ENCODE results near the gene RNF111. TPM values are rescaled to one million over a fixed set of nuclear protein-coding genes. Genes with fewer than 3 reads are reported as not detected.

Gene RNF111
- total RNA-seq, 1 donor, result 21.4 TPM

- Histone ChIP-seq H3K27me3 (ENCODE audit: insufficient read depth, low read length) (peaks cover 5% of the 10 kb centered on the region), H3K79me2 (ENCODE audit: insufficient read depth, low read length) (peaks cover 29% of the 10 kb centered on the region), H3K4me3 (ENCODE audit: insufficient read depth, low read length) (no peak overlapping the region), H4K20me1 (ENCODE audit: insufficient read depth, low read length) (peaks cover 20% of the 10 kb centered on the region), H3K9me3 (ENCODE audit: low read depth, low read length) (no peaks in the 10 kb centered on the region), H2AFZ (ENCODE audit: low read length) (no peak overlapping the region), H3K4me1 (ENCODE audit: insufficient read depth, low read length) (peaks cover 14% of the 10 kb centered on the region), H3K36me3 (ENCODE audit: insufficient read depth, low read length) (no peaks in the 10 kb centered on the region), H3K4me2 (ENCODE audit: insufficient read depth, low read length) (no peak overlapping the region), H3K27ac (ENCODE audit: low read depth, low read length) (no peak overlapping the region)
- peak; percentile 11 for DNase-seq (ENCODE audit: insufficient read length, low spot score, missing footprints)
- TF ChIP-seq CTCF (IDR thresholded peaks at IDR 0.05; ENCODE audit: extremely low read depth, low read depth, low read length), result no peak
Measured at GRCh38 chr15:58985443-58985842, 2.0 kb upstream of the RNF111 start.

GRCh38 chr15:58987036-58987435, 427 bp upstream of the RNF111 start:
- no peaks in the 10 kb centered on the region for H3K9me3 ChIP-seq (ENCODE audit: low read depth, low read length)
- no peak for TF ChIP-seq CTCF (IDR thresholded peaks at IDR 0.05; ENCODE audit: extremely low read depth, low read depth, low read length)
- H3K27me3 ChIP-seq (ENCODE audit: insufficient read depth, low read length), result peaks cover 5% of the 10 kb centered on the region
- DNase-seq (ENCODE audit: insufficient read length, low spot score, missing footprints), result no peak
- H3K4me1 ChIP-seq (ENCODE audit: insufficient read depth, low read length), result peaks cover 11% of the 10 kb centered on the region
- H3K4me3 ChIP-seq (ENCODE audit: insufficient read depth, low read length), result peak overlapping the region; percentile 100
- peaks cover 30% of the 10 kb centered on the region for H4K20me1 ChIP-seq (ENCODE audit: insufficient read depth, low read length)
- H2AFZ ChIP-seq (ENCODE audit: low read length), result peak overlapping the region; percentile 94
- peaks cover 45% of the 10 kb centered on the region for H3K79me2 ChIP-seq (ENCODE audit: insufficient read depth, low read length)
- H3K4me2 ChIP-seq (ENCODE audit: insufficient read depth, low read length), result peak overlapping the region; percentile 91
- peak overlapping the region; percentile 75 for H3K27ac ChIP-seq (ENCODE audit: low read depth, low read length)
- peaks cover 13% of the 10 kb centered on the region for H3K36me3 ChIP-seq (ENCODE audit: insufficient read depth, low read length)

- peak; percentile 75 for DNase-seq (ENCODE audit: insufficient read length, low spot score, missing footprints)
- Histone ChIP-seq H3K79me2 (ENCODE audit: insufficient read depth, low read length) (peaks cover 56% of the 10 kb centered on the region), H3K27me3 (ENCODE audit: insufficient read depth, low read length) (peaks cover 5% of the 10 kb centered on the region), H3K9me3 (ENCODE audit: low read depth, low read length) (no peaks in the 10 kb centered on the region), H2AFZ (ENCODE audit: low read length) (peak overlapping the region; percentile 100), H3K4me2 (ENCODE audit: insufficient read depth, low read length) (peak overlapping the region; percentile 91), H4K20me1 (ENCODE audit: insufficient read depth, low read length) (peaks cover 30% of the 10 kb centered on the region), H3K4me3 (ENCODE audit: insufficient read depth, low read length) (peak overlapping the region; percentile 100), H3K4me1 (ENCODE audit: insufficient read depth, low read length) (peaks cover 11% of the 10 kb centered on the region), H3K27ac (ENCODE audit: low read depth, low read length) (peak overlapping the region; percentile 75), H3K36me3 (ENCODE audit: insufficient read depth, low read length) (peaks cover 18% of the 10 kb centered on the region)
- TF ChIP-seq CTCF (IDR thresholded peaks at IDR 0.05; ENCODE audit: extremely low read depth, low read depth, low read length), result no peak
Measured at GRCh38 chr15:58988006-58988785, 733 bp downstream of the RNF111 start.

- DNase-seq (ENCODE audit: insufficient read length, low spot score, missing footprints), result no peak
- peaks cover 40% of the 10 kb centered on the region for H4K20me1 ChIP-seq (ENCODE audit: insufficient read depth, low read length)
Measured at GRCh38 chr15:58992181-58992580, 4.7 kb downstream of the RNF111 start.

More at GRCh38 chr15:58992181-58992580, 4.7 kb downstream of the RNF111 start:
- TF ChIP-seq CTCF (IDR thresholded peaks at IDR 0.05; ENCODE audit: extremely low read depth, low read depth, low read length), result no peak
- peaks cover 18% of the 10 kb centered on the region for H3K36me3 ChIP-seq (ENCODE audit: insufficient read depth, low read length)
- H3K79me2 ChIP-seq (ENCODE audit: insufficient read depth, low read length), result peaks cover 94% of the 10 kb centered on the region
- no peaks in the 10 kb centered on the region for H3K27me3 ChIP-seq (ENCODE audit: insufficient read depth, low read length)
- H3K27ac ChIP-seq (ENCODE audit: low read depth, low read length), result no peak overlapping the region
- H3K4me1 ChIP-seq (ENCODE audit: insufficient read depth, low read length), result peaks cover 8% of the 10 kb centered on the region
- H2AFZ ChIP-seq (ENCODE audit: low read length), result no peak overlapping the region
- H3K4me3 ChIP-seq (ENCODE audit: insufficient read depth, low read length), result no peak overlapping the region
- no peaks in the 10 kb centered on the region for H3K9me3 ChIP-seq (ENCODE audit: low read depth, low read length)
- H3K4me2 ChIP-seq (ENCODE audit: insufficient read depth, low read length), result no peak overlapping the region

Data from osteoblast (primary cell).